Parathyroid adenoma (tissue), 2 donors: Measurements from ENCODE around the gene TMEM184B.

ENCODE experiments used
- H2AFZ ChIP-seq: fragments of 300-600 bp; sonication (generic); one replicate; pipeline ENCODE4 v1.7.0; 2017; ENCODE audit warnings: antibody characterized with exemption, mild to moderate bottlenecking
- H3K27ac ChIP-seq: fragments of 300-600 bp; sonication (generic); one replicate; pipeline ENCODE4 v1.7.0; 2017
- H3K27me3 ChIP-seq: fragments of 300-600 bp; sonication (generic); one replicate; pipeline ENCODE4 v1.7.0; 2017; ENCODE audit warnings: low read length; ENCODE audit not compliant: control insufficient read depth, insufficient read depth
- H3K36me3 ChIP-seq: fragments of 300-600 bp; sonication (generic); one replicate; pipeline ENCODE4 v1.7.0; 2017; ENCODE audit warnings: low read length; ENCODE audit not compliant: control insufficient read depth, insufficient read depth
- H3K4me1 ChIP-seq: fragments of 300-600 bp; sonication (generic); one replicate; pipeline ENCODE4 v1.7.0; 2017; ENCODE audit warnings: control low read depth
- H3K4me2 ChIP-seq: fragments of 300-600 bp; sonication (generic); one replicate; pipeline ENCODE4 v1.7.0; 2017; ENCODE audit warnings: low read length
- H3K4me3 ChIP-seq: fragments of 300-600 bp; sonication (generic); one replicate; pipeline ENCODE4 v1.7.0; 2017; ENCODE audit warnings: low read depth, low read length
- H3K79me2 ChIP-seq: fragments of 300-600 bp; sonication (generic); one replicate; pipeline ENCODE4 v1.7.0; 2017; ENCODE audit warnings: control low read depth
- H3K9ac ChIP-seq: fragments of 300-600 bp; sonication (generic); one replicate; pipeline ENCODE4 v1.7.0; 2017; ENCODE audit warnings: mild to moderate bottlenecking
- H3K9me3 ChIP-seq: fragments of 300-600 bp; sonication (generic); one replicate; pipeline ENCODE4 v1.7.0; 2017; ENCODE audit warnings: low read length; ENCODE audit not compliant: control insufficient read depth
- TF ChIP-seq, protein P1 (sequence below): fragments of 300-600 bp; sonication (generic); IDR thresholded peaks from one replicate; pipeline ENCODE4 v1.7.0; 2017; ENCODE audit warnings: antibody characterized with exemption, mild to moderate bottlenecking
- donor health status: primary hyperparathyroidism.

TMEM184B gene

DNA sequence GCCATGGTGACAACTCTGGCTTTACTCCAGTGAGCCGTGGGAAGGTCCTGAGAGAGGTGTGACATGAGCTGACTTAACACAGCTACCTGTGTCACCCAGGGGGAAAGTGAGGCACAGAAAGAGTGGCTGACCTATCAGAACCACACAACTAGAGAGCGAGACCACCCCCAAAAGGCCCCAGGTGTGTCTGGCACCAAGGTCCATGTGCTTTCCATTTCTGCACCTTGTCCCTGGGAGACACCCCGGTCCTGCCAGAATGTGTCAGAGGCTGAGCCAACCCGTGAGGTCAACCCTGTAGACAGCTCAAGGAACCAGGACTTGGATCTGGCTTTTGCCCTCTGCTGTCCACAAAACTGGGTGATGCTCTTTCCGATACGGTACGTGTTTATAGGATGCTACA, 61.3 kb downstream of the TMEM184B start:
- Histone ChIP-seq H3K27ac (no peak overlapping the region), H3K36me3 (no peaks in the 10 kb centered on the region), H3K4me3 (no peak overlapping the region), H3K9ac (no peak overlapping the region), H3K9me3 (no peaks in the 10 kb centered on the region), H3K4me1 (no peaks in the 10 kb centered on the region), H3K4me2 (no peak overlapping the region), H2AFZ (no peak overlapping the region), H3K27me3 (no peaks in the 10 kb centered on the region), H3K79me2 (peaks cover 3% of the 10 kb centered on the region)
- TF ChIP-seq, protein P1, sequence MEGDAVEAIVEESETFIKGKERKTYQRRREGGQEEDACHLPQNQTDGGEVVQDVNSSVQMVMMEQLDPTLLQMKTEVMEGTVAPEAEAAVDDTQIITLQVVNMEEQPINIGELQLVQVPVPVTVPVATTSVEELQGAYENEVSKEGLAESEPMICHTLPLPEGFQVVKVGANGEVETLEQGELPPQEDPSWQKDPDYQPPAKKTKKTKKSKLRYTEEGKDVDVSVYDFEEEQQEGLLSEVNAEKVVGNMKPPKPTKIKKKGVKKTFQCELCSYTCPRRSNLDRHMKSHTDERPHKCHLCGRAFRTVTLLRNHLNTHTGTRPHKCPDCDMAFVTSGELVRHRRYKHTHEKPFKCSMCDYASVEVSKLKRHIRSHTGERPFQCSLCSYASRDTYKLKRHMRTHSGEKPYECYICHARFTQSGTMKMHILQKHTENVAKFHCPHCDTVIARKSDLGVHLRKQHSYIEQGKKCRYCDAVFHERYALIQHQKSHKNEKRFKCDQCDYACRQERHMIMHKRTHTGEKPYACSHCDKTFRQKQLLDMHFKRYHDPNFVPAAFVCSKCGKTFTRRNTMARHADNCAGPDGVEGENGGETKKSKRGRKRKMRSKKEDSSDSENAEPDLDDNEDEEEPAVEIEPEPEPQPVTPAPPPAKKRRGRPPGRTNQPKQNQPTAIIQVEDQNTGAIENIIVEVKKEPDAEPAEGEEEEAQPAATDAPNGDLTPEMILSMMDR, result no peak

GRCh38 chr22:38208551-38208968, 64.2 kb downstream of the TMEM184B start:
- H3K9me3 ChIP-seq, result no peaks in the 10 kb centered on the region
- TF ChIP-seq, protein P1, result no peak

DNA sequence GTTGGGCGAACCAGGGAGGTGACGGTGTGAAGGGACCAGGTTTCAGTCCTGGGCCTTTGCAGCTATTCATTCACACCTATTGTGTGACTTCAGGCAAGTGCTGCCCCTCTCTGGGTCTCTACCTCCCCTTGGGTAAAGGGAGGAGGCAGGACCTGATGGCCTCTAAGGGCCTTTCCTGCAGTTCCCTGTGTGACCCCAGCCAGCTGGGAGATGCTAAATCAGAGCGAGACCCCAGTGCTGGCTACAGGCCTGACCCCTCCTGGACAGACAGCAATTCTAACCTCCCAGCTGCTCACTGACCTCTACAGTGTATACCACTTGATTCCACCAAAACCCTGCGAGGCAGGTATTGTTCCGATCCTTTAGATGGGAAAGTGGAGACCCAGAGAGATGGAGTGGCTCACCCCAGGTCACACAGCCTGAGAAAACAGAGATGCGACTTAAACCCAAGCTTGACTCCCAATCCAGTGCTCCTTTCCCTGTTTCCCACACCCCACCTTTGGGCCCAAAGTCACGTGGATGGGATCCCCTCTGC, 64.8 kb downstream of the TMEM184B start:
- Histone ChIP-seq H2AFZ (no peak overlapping the region), H3K4me2 (no peak overlapping the region), H3K79me2 (peaks cover 3% of the 10 kb centered on the region), H3K36me3 (no peaks in the 10 kb centered on the region), H3K4me1 (no peaks in the 10 kb centered on the region), H3K27ac (no peak overlapping the region), H3K9me3 (no peaks in the 10 kb centered on the region), H3K9ac (no peak overlapping the region), H3K4me3 (no peak overlapping the region), H3K27me3 (no peaks in the 10 kb centered on the region)
- TF ChIP-seq, protein P1, result no peak

More at GRCh38 chr22:38208551-38208968, 64.2 kb downstream of the TMEM184B start:
- Histone ChIP-seq H3K4me1 (no peaks in the 10 kb centered on the region), H3K9ac (no peak overlapping the region), H3K4me2 (no peak overlapping the region), H3K36me3 (no peaks in the 10 kb centered on the region), H3K4me3 (no peak overlapping the region), H3K27me3 (no peaks in the 10 kb centered on the region), H3K79me2 (peaks cover 3% of the 10 kb centered on the region), H2AFZ (no peak overlapping the region), H3K27ac (no peak overlapping the region)

DNA sequence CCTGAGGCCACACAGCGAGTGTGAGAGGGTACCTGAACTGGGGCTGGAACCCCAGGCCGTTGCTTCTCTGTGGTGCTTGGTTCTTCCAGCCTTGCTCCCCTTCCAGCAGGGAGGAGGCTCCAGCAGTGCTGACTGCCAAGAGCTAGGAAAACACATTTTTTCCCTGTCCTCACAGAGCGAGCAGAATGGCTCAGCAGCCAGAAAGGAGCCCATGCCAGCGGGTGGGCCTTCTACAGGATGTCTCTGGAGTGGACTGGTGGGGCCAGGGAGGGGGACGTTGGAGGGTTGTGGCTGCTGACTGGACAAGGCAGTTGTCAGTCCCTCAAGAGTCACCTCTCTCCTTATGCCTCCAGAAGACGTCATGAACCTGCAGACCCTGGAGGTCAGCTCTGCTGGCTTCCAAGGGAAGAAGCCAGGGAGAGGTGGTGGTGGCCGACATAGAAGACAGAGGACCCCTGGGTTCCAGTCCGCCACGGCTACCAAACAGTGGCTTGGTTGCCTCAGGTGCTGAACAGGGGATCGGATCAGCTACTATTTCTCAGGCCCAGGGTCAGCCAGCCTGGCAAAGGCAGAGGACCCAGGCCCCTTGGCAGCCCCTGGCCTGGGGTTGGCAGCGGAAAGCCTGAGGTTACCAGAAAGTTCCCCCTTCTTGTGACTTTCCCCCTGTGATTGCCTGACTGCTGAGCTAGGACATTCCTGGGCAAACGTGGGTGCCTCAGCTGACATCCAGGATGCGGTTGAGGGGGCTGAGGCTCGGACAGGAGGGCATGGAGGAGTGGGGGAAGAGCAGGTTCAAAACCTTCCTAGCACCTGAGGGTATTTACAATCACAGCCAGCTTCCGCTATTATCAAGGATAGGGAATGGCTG, 67.3 kb downstream of the TMEM184B start:
- H2AFZ ChIP-seq, result no peak overlapping the region
- TF ChIP-seq, protein P1, result no peak
- H3K79me2 ChIP-seq, result peaks cover 3% of the 10 kb centered on the region
- H3K4me1 ChIP-seq, result no peaks in the 10 kb centered on the region
- no peak overlapping the region for H3K4me3 ChIP-seq
- no peak overlapping the region for H3K27ac ChIP-seq
- no peak overlapping the region for H3K4me2 ChIP-seq
- H3K9ac ChIP-seq, result no peak overlapping the region
- H3K27me3 ChIP-seq, result no peaks in the 10 kb centered on the region
- H3K9me3 ChIP-seq, result no peaks in the 10 kb centered on the region
- H3K36me3 ChIP-seq, result no peaks in the 10 kb centered on the region
